DOHH2 (cell line): ENCODE measurements around the gene KRT80.

Experiments
- CTCF ChIP-seq: fragments of 200-600 bp; sonication (generic); IDR thresholded peaks from one replicate; pipeline ENCODE4 v1.5.1; 2014; ENCODE audit warnings: antibody characterized with exemption, mild to moderate bottlenecking, low read depth, low read length; ENCODE audit not compliant: poor library complexity, severe bottlenecking
- EZH2phosphoT487 ChIP-seq: fragments of 200-600 bp; sonication (generic); IDR thresholded peaks from 2 replicates; pipeline ENCODE4 v1.6.1; 2017; ENCODE audit warnings: borderline replicate concordance, mild to moderate bottlenecking, antibody characterized with exemption, low read length, moderate library complexity, mixed read lengths

DNA sequence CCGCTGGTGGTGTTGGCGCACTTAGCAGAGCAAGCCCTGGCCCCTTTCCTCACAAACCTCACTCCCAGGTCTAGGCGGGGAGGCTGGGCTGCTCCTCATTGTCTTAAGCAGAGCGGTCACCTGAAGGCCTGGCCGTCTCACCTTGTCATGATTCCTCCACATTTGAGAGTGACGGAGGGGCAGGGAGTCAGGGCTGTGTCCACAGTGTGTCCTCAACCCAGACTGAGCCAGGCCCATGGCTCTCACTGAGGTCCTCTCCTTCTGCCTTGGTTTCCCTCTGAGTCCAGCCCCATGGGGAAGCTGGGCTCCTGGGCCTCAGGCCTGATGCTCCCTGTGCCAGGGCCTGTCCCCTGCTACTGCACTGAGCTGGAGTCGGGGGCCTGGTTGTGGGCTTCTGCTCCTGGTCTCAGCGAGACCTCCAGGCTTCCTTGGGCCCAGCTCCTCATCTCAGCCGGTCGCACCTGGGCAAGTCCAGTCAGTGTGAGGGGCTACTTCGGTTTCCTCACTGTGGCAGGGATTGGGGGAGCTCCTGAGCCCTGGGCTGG lies 44.9 kb downstream of the KRT80 start:
- TF ChIP-seq CTCF (no peak), EZH2phosphoT487 (no peak)
